Measurements from ENCODE around the gene SPAG17. TPM values are rescaled to one million over a fixed set of nuclear protein-coding genes. Genes with fewer than 3 reads are reported as not detected.

Gene SPAG17
- total RNA-seq, 1 experiment from 2014 or later = not detected

DNA sequence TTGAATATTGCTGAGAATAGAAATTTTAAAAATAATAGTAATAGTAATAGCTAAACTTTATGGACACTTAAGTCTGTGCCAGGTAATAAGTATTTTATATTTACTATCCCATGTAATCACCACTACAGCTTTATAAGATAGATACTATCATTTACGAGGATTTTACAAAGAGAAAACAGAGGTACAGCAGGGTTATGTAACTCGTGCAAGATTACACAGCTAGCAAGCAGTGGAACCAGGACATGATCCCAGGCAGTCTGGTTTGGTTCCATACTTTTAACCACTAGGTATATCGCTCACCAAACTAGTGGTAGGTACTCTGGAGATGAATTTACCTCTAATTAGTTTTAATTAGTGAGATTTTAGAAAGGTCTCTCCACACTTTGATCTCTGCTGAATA is 42.5 kb downstream of the SPAG17 start:
- H3K9me3 ChIP-seq (ENCODE audit: low read depth, low read length, poor library complexity, severe bottlenecking) = no peaks in the 10 kb centered on the region
- no peak overlapping the region for H3K4me3 ChIP-seq (ENCODE audit: low read depth, low read length, poor library complexity, severe bottlenecking)
- CTCF ChIA-PET = no interaction called here
- no peaks in the 10 kb centered on the region for H3K36me3 ChIP-seq (ENCODE audit: insufficient read depth, low read length, poor library complexity, severe bottlenecking)
- no TSS peak for BruUV-seq (replicated peaks)
- POLR2A ChIA-PET (ENCODE audit: low non-redundant PET) = no interaction called here
- no peak overlapping the region for H3K27ac ChIP-seq (ENCODE audit: low read depth, low read length, poor library complexity, severe bottlenecking)
- intact Hi-C loops (cut with micrococcal nuclease; ENCODE audit: unreplicated experiment) = no loop called here
- H3K27me3 ChIP-seq (replicated peaks; ENCODE audit: insufficient read depth, low read depth, low read length, poor library complexity) = no peaks in the 10 kb centered on the region
- TF ChIP-seq EZH2 (IDR thresholded peaks at IDR 0.05; ENCODE audit: borderline replicate concordance, low read depth, low read length, poor library complexity, severe bottlenecking) (no peak), CTCF (conservative IDR thresholded peaks at IDR 0.05; ENCODE audit: low read depth, low read length) (no peak)
- H3K4me1 ChIP-seq (ENCODE audit: insufficient read depth, low read length, poor library complexity, severe bottlenecking) = no peaks in the 10 kb centered on the region
- no peak for DNase-seq (ENCODE audit: low spot score)

- Histone ChIP-seq H3K9me3 (ENCODE audit: low read depth, low read length, poor library complexity, severe bottlenecking) (no peaks in the 10 kb centered on the region), H3K27ac (ENCODE audit: low read depth, low read length, poor library complexity, severe bottlenecking) (no peak overlapping the region), H3K27me3 (replicated peaks; ENCODE audit: insufficient read depth, low read depth, low read length, poor library complexity) (no peaks in the 10 kb centered on the region), H3K4me3 (ENCODE audit: low read depth, low read length, poor library complexity, severe bottlenecking) (no peak overlapping the region), H3K4me1 (ENCODE audit: insufficient read depth, low read length, poor library complexity, severe bottlenecking) (no peaks in the 10 kb centered on the region), H3K36me3 (ENCODE audit: insufficient read depth, low read length, poor library complexity, severe bottlenecking) (no peaks in the 10 kb centered on the region)
- BruUV-seq (replicated peaks) = no TSS peak
- no peak for TF ChIP-seq EZH2 (IDR thresholded peaks at IDR 0.05; ENCODE audit: borderline replicate concordance, low read depth, low read length, poor library complexity, severe bottlenecking)
- no peak for TF ChIP-seq CTCF (conservative IDR thresholded peaks at IDR 0.05; ENCODE audit: low read depth, low read length)
- ChIA-PET POLR2A (ENCODE audit: low non-redundant PET) (no interaction called here), CTCF (no interaction called here)
- no peak for DNase-seq (ENCODE audit: low spot score)
- intact Hi-C loops (cut with micrococcal nuclease; ENCODE audit: unreplicated experiment) = no loop called here
These were observed 47.1 kb downstream of the SPAG17 start for GRCh38 chr1:118137900-118138299.

DNA sequence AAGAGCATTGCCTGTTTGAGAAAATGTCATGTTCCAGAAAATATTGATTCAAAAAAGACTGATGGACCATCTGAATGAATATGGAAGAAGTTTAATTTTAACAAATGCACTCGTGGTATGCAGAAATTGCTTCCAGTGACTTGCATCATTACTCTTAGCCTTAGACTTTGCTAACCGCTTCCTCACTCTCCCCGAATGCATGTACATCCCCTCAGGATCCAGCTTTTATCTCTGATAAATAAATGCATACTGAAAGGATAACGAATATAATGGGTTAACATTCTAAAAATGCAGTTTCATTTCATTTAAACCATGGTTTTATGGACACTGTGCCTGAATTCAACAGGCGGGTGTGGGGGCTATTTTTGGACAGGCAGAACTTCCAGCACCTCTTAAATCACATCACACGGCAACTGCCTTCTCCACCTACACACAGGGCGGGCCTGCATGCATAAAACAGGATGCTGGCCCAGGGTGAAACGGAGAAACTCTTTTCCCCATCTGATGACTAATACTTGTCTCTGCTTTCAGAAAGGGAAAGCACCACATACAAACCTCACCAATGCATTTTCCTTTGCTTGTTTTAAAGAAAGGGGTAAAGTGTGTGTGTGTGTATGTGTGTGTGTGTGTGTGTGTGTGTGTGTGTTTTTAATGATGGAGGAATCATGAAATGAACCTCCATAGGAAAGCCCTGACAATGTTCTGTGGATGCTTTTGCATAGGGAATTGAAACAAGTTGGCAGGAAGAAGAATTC is 48.7 kb downstream of the SPAG17 start:
- H3K4me1 ChIP-seq (ENCODE audit: insufficient read depth, low read length, poor library complexity, severe bottlenecking) = no peaks in the 10 kb centered on the region
- H3K27me3 ChIP-seq (replicated peaks; ENCODE audit: insufficient read depth, low read depth, low read length, poor library complexity) = no peaks in the 10 kb centered on the region
- no peaks in the 10 kb centered on the region for H3K9me3 ChIP-seq (ENCODE audit: low read depth, low read length, poor library complexity, severe bottlenecking)
- ChIA-PET CTCF (no interaction called here), POLR2A (ENCODE audit: low non-redundant PET) (no interaction called here)
- DNase-seq (ENCODE audit: low spot score) = peak; percentile 22
- no TSS peak for BruUV-seq (replicated peaks)
- no peaks in the 10 kb centered on the region for H3K36me3 ChIP-seq (ENCODE audit: insufficient read depth, low read length, poor library complexity, severe bottlenecking)
- H3K4me3 ChIP-seq (ENCODE audit: low read depth, low read length, poor library complexity, severe bottlenecking) = no peak overlapping the region
- H3K27ac ChIP-seq (ENCODE audit: low read depth, low read length, poor library complexity, severe bottlenecking) = no peak overlapping the region
- no peak for TF ChIP-seq CTCF (conservative IDR thresholded peaks at IDR 0.05; ENCODE audit: low read depth, low read length)
- no peak for TF ChIP-seq EZH2 (IDR thresholded peaks at IDR 0.05; ENCODE audit: borderline replicate concordance, low read depth, low read length, poor library complexity, severe bottlenecking)
- intact Hi-C loops (cut with micrococcal nuclease; ENCODE audit: unreplicated experiment) = no loop called here
